Measurements from ENCODE around the gene GATA3.

The GATA3 gene

DNA sequence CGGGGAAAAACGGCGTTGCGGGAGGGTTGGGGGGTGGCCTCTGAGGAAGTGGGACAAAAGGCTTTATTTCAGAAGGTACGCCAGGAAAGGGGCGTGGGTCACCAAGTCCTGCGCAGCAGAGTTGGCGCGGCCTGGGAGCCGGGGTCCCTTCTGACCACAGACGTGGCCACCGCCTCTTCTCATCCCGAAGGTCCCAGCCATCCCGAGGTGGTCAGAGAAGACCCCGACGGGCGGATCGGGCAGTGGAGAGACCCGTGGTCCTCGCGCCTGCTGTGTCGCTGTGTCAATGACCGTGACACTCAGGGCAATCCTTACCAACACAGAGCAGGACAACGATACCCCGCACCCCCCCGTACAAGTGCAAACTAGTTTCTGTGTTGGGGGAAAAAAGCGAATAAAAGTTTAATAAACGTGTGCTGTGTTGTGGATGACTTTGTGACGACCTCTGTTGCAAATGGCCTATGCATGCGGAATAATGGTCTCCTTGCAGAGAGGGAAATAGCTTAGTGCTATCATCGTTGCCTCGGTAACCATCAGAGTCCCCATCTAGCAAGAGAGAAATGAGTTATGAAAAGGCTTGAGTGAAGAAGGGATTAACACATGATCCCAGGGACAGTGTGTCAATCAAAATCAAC lies 19.4 kb upstream of the GATA3 start:
- H3K9me3 ChIP-seq (ENCODE audit: severe bottlenecking), result no peaks in the 10 kb centered on the region
- H3K36me3 ChIP-seq (ENCODE audit: low read depth), result no peaks in the 10 kb centered on the region
- ATAC-seq (ENCODE audit: low read depth) (no peak), DNase-seq (ENCODE audit: low spot score) (no peak)
- H3K4me3 ChIP-seq (ENCODE audit: severe bottlenecking), result no peak overlapping the region
- H3K27ac ChIP-seq (ENCODE audit: poor library complexity, severe bottlenecking), result no peak overlapping the region
- TF ChIP-seq, protein P1, sequence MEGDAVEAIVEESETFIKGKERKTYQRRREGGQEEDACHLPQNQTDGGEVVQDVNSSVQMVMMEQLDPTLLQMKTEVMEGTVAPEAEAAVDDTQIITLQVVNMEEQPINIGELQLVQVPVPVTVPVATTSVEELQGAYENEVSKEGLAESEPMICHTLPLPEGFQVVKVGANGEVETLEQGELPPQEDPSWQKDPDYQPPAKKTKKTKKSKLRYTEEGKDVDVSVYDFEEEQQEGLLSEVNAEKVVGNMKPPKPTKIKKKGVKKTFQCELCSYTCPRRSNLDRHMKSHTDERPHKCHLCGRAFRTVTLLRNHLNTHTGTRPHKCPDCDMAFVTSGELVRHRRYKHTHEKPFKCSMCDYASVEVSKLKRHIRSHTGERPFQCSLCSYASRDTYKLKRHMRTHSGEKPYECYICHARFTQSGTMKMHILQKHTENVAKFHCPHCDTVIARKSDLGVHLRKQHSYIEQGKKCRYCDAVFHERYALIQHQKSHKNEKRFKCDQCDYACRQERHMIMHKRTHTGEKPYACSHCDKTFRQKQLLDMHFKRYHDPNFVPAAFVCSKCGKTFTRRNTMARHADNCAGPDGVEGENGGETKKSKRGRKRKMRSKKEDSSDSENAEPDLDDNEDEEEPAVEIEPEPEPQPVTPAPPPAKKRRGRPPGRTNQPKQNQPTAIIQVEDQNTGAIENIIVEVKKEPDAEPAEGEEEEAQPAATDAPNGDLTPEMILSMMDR (IDR thresholded peaks at IDR 0.05; ENCODE audit: poor library complexity, severe bottlenecking), result no peak
- H3K27me3 ChIP-seq (ENCODE audit: insufficient read depth, poor library complexity, severe bottlenecking), result peaks cover 53% of the 10 kb centered on the region
- no peaks in the 10 kb centered on the region for H3K4me1 ChIP-seq (ENCODE audit: insufficient read depth, poor library complexity, severe bottlenecking)

DNA sequence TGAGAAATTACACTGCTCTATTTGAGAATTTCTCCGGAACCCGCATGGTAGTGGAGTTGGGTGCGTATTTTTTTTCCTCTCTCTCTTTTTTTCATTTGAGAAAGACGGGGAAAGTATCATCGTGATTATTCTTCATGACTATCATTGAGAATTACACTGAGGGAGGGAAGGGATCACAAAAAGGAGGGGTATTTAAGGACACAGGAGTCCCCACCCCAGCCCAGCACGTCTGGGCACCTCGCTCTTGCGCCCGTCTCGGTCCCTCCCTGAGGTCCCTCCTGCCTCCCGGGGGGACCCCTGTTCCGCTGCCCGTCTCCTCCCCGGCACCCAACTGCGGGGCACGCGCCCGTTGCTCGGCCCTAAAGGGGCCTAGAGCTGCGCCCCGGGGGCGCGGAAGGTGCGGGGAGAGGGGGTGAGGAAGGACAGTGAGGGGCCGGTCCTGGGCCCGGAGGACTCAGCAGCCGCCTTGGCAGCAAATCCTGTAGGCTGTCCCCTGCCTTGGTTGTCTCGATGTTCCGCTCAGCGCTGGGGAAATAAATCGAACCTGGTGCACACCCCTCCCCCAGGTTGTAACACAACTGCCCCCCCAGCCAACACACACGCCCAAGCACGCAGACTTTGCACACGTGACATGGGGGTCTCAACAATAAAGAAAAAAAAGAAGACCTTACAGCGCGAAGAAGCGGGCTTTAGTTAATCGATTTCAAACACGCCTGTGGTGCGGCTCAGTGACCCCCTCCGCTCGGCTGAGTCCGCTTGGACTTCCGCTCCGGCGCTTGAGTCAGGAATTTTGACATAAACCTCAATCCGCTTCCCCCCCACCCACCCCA lies 18.6 kb upstream of the GATA3 start:
- no peaks in the 10 kb centered on the region for H3K4me1 ChIP-seq (ENCODE audit: insufficient read depth, poor library complexity, severe bottlenecking)
- TF ChIP-seq, protein P1 (IDR thresholded peaks at IDR 0.05; ENCODE audit: poor library complexity, severe bottlenecking), result no peak
- no peak overlapping the region for H3K4me3 ChIP-seq (ENCODE audit: severe bottlenecking)
- H3K36me3 ChIP-seq (ENCODE audit: low read depth), result no peaks in the 10 kb centered on the region
- DNase-seq (ENCODE audit: low spot score), result no peak
- peaks cover 53% of the 10 kb centered on the region for H3K27me3 ChIP-seq (ENCODE audit: insufficient read depth, poor library complexity, severe bottlenecking)
- ATAC-seq (ENCODE audit: low read depth), result no peak
- no peak overlapping the region for H3K27ac ChIP-seq (ENCODE audit: poor library complexity, severe bottlenecking)
- no peaks in the 10 kb centered on the region for H3K9me3 ChIP-seq (ENCODE audit: severe bottlenecking)

DNA sequence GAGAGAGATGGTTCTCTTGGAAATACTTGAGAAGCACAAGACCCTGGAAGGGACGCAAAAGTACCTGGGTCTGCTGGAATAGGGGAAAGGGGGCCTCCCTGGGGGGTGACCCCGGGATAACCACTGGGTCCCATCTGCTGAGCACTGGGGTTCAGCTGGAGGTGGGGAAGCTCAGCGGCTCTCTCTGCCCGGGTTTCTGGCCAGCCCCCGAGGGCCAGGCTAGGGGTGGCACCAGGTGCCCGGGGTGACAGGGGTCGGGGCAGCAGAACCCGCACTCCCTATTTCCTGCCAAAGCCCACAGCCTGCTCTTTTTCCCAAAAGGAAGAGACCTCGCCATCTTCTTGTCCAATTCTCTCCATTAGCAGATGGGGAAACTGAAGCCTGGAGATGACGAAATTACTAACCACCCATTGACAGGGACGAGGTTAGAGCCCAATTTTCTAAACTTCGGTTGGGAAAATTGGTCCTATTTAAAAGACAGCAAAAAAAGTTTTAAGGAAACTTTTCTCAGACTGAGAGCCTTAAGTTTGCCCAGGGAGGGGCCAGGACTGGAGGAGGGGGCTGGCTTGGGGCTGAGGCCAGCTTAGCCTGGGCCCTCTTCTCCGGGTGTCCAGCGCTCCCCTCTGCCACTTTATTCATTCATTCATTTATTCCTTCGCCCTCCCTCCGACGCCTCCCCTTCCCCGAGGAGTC lies 17.8 kb upstream of the GATA3 start:
- DNase-seq (ENCODE audit: low spot score) (no peak), ATAC-seq (ENCODE audit: low read depth) (no peak)
- H3K4me1 ChIP-seq (ENCODE audit: insufficient read depth, poor library complexity, severe bottlenecking), result no peaks in the 10 kb centered on the region
- no peaks in the 10 kb centered on the region for H3K9me3 ChIP-seq (ENCODE audit: severe bottlenecking)
- H3K27ac ChIP-seq (ENCODE audit: poor library complexity, severe bottlenecking), result no peak overlapping the region
- TF ChIP-seq, protein P1 (IDR thresholded peaks at IDR 0.05; ENCODE audit: poor library complexity, severe bottlenecking), result no peak
- H3K4me3 ChIP-seq (ENCODE audit: severe bottlenecking), result no peak overlapping the region
- H3K36me3 ChIP-seq (ENCODE audit: low read depth), result no peaks in the 10 kb centered on the region
- H3K27me3 ChIP-seq (ENCODE audit: insufficient read depth, poor library complexity, severe bottlenecking), result peaks cover 53% of the 10 kb centered on the region

DNA sequence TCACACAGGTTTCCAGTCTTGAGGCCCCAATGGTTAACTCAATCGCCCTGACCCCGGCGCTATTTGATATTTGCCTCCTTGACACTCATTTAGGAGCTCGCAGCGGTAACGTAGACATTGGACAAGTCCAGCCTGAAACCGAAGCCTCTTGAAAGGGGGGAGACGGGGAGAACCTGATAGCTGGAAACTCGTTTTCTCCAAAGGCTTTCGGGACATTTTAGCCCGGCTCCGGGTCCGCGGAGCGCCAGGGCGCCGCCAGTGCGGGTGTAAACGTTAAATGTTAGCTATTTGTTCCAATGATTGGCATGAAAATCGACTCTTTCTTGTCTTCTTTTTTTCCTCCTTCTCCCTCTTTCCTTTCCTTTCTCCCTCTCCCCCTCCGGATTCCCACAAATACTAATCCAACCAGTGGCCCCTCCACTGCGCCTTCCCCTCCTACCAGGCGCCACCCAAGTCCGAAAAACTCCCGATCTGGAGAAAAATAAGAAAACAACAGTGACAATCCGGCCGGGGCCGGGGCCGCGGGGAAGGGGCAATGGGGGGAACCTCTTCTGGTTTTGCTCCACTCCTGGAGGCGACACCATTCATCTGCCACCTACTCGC lies 17.2 kb upstream of the GATA3 start:
- peaks cover 53% of the 10 kb centered on the region for H3K27me3 ChIP-seq (ENCODE audit: insufficient read depth, poor library complexity, severe bottlenecking)
- no peaks in the 10 kb centered on the region for H3K9me3 ChIP-seq (ENCODE audit: severe bottlenecking)
- H3K27ac ChIP-seq (ENCODE audit: poor library complexity, severe bottlenecking), result no peak overlapping the region
- ATAC-seq (ENCODE audit: low read depth) (no peak), DNase-seq (ENCODE audit: low spot score) (no peak)
- no peaks in the 10 kb centered on the region for H3K36me3 ChIP-seq (ENCODE audit: low read depth)
- TF ChIP-seq, protein P1 (IDR thresholded peaks at IDR 0.05; ENCODE audit: poor library complexity, severe bottlenecking), result no peak
- no peaks in the 10 kb centered on the region for H3K4me1 ChIP-seq (ENCODE audit: insufficient read depth, poor library complexity, severe bottlenecking)
- no peak overlapping the region for H3K4me3 ChIP-seq (ENCODE audit: severe bottlenecking)

All from RWPE2 (cell line).